ENCODE measurements around the gene CD1B. TPM values are rescaled to one million over a fixed set of nuclear protein-coding genes. Genes with fewer than 3 reads are reported as not detected.

CD1B gene
- not detected in 2 replicates for total RNA-seq

DNA sequence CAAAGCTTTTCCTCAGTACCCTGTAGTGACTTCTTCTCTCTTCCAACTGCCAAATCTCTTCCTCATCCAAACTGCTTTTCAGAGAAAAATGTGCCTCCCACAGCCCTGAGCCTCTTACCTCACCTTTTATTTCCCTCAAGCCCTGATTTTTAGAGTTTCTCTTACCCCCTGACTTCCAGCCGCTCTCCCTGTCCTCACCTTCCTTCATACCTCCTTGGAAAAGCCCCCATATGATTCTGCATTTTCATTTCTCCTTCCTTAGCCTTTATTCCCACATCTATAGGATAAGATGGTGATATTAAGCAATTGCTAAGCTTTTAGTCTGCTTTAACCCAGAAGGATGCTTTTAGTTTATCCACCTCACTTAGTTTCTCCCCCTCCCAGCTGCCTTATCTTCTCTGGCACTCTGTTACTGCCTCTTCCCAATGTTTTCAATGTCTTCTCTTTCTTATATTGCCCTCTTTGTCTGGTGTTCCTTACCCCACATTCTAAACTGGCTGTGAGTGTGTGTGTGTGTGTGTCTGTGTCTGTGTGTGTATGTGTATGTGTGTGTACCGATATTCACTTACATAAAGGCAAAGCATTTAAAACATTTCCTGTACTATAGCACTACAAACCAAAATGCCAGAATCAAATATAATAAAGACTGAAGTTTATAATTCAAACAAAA is at the start of gene CD1B:
CD1B (minus strand) TSS at position 51 of the 670 bp plus-strand sequence. CDS start 108 bp downstream, outside the sequence.

DNA sequence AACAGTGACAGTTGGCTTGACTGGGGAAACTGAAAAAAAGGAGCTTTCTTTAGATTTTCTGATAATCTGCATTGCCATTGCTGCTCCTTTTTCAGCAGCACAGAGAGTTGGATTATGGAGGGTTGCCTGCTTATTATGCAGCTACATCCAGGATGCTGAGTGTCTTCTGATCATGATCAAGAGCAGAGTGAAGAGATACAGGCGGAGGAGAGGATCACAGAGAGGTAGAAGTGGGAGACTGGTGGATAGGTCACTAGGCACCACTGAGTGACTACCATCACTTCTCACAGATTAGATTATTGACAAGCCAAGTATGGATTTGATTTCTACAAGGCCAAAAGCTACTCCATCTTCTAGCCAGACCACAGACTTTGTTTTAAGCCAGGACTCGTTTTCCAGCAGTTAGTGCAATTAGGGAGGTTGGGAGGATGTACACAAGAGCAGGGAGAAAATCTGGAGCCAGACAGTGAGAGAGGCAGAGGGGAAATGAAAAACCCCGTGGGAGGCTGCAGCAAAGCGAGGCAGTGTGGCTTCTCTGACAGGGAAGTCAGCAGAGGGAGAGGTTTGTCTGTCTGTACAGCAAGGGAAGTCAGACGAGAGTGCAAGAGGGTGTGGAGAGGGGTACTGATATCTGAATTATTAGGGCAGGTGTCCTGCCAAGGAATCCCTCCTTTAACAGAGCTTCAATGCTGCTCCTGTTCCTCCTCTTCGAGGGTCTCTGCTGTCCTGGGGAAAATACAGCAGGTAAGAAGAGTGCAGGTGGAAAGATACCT is 22.2 kb upstream of the CD1B start, which contains the start of gene CD1E:
CD1E (plus strand) TSS at position 592 of the 773 bp plus-strand sequence; CDS start at position 687, 95 bp downstream.

DNA sequence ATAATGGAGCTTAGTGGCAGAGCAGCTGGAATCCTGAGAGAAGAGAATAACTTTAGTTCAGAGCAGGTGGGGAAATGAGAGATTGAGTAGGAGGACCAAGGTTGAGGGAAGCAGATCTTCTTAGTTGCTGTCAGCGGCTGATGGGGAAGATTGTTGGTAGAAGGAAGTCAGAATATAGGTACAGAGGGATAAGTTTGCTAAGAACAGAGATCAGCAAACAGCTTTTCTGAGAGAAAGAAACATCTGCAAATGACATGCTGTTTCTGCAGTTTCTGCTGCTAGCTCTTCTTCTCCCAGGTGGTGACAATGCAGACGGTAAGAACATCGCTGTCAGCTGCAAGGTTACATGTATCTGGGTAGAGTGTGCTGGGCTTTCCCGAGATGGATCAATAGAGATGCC is 41.5 kb downstream of the CD1B start, which contains the start of gene CD1C:
CD1C (plus strand) TSS at position 113 of the 400 bp plus-strand sequence; CDS start at position 255, 142 bp downstream.

Other genes starting within 250 kb of the CD1B start
- not detected in 2 replicates for gene CD1D, start 150.6 kb downstream of the CD1B start, total RNA-seq
- not detected in 2 replicates for gene CD1A, start 77.1 kb downstream of the CD1B start, total RNA-seq
- not detected in 2 replicates for gene CD1C, start 41.6 kb downstream of the CD1B start, total RNA-seq
- gene CD1E, start 22.4 kb upstream of the CD1B start, total RNA-seq = not detected in 2 replicates
- gene OR10T2, start 67.9 kb upstream of the CD1B start, total RNA-seq = not detected in 2 replicates
- not detected in 2 replicates for gene OR10K2, start 94.7 kb upstream of the CD1B start, total RNA-seq
- gene OR10K1, start 130.3 kb upstream of the CD1B start, total RNA-seq = not detected in 2 replicates
- gene OR10R2, start 140.7 kb upstream of the CD1B start, total RNA-seq = not detected in 2 replicates
- not detected in 2 replicates for gene OR6Y1, start 222.9 kb upstream of the CD1B start, total RNA-seq
- gene OR6P1, start 239.0 kb upstream of the CD1B start, total RNA-seq = not detected in 2 replicates
- not detected in 2 replicates for gene OR10X1, start 248.4 kb upstream of the CD1B start, total RNA-seq